Osteocyte (in vitro differentiated cells): ENCODE data around the gene IGSF3. TPM values are rescaled to one million over a fixed set of nuclear protein-coding genes. Genes with fewer than 3 reads are reported as not detected.
"Not testable (repeated sequence)": the region's sequence is repeated elsewhere in the genome, so short reads cannot be mapped to it uniquely, and the experiment has no call there.

Experiments used
- DNase-seq: peaks from one replicate; pipeline ENCODE4 v3.0.0; 2021; ENCODE audit warnings: mixed read lengths; ENCODE audit not compliant: unreplicated experiment; ENCODE audit errors: extremely low spot score
- H3K27ac Mint-ChIP-seq: one replicate; pipeline ENCODE4 v1.8.0; 2021; ENCODE audit warnings: mild to moderate bottlenecking, mixed read lengths; ENCODE audit not compliant: unreplicated experiment
- H3K27me3 Mint-ChIP-seq: one replicate; pipeline ENCODE4 v1.8.0; 2021; ENCODE audit warnings: mixed read lengths; ENCODE audit not compliant: unreplicated experiment
- H3K36me3 Mint-ChIP-seq: one replicate; pipeline ENCODE4 v1.8.0; 2021; ENCODE audit warnings: mixed read lengths; ENCODE audit not compliant: unreplicated experiment
- H3K4me1 Mint-ChIP-seq: one replicate; pipeline ENCODE4 v1.8.0; 2021; ENCODE audit warnings: mixed read lengths; ENCODE audit not compliant: unreplicated experiment
- H3K4me3 Mint-ChIP-seq: one replicate; pipeline ENCODE4 v1.8.0; 2021; ENCODE audit warnings: mild to moderate bottlenecking, moderate library complexity, mixed read lengths; ENCODE audit not compliant: unreplicated experiment
- H3K9me3 Mint-ChIP-seq: one replicate; pipeline ENCODE4 v1.8.0; 2021; ENCODE audit warnings: mixed read lengths; ENCODE audit not compliant: unreplicated experiment
- CTCF ChIP-seq: fragments of 200-600 bp; sonication (generic); IDR thresholded peaks from 2 replicates; pipeline ENCODE4 v1.5.0; 2021; ENCODE audit warnings: antibody characterized with exemption, mild to moderate bottlenecking, moderate library complexity
- total RNA-seq: library from RNA; stranded (reverse); gene quantifications from 2 replicates; pipeline ENCODE4 v1.2.1, GENCODE V29; 2021

Gene IGSF3
- total RNA-seq, 1 donor from 2014 or later = 43.2 TPM

- H3K4me1 Mint-ChIP-seq, DNase-seq, H3K9me3 Mint-ChIP-seq, H3K4me3 Mint-ChIP-seq, H3K36me3 Mint-ChIP-seq, H3K27ac Mint-ChIP-seq, H3K27me3 Mint-ChIP-seq: not testable (repeated sequence)
Observed at GRCh38 chr1:116619106-116619505, 48.4 kb downstream of the IGSF3 start.

- H3K4me3 Mint-ChIP-seq, H3K27me3 Mint-ChIP-seq, H3K9me3 Mint-ChIP-seq: not testable (repeated sequence)
Observed at GRCh38 chr1:116617808-116618207, 49.7 kb downstream of the IGSF3 start.

DNA sequence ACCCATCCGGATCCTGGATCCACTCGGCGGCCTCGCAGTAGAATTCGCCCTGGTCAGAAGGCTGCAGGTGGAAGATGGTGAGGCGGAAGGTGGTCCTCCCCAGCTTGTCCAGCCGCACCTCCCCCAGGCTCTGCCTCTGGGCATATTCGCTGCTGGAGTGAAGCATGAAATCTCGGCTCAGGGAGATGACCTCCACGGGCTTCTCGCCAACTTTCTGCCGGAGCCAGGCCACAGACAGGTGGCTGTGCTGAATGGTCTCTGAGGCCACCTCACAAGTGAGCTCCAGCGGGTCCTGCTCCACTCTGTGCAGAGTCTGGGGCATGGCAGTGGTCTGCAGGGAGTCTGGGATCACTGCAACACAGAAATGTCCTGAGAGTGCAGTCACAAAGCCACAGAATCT lies 53.7 kb downstream of the IGSF3 start:
- not testable (repeated sequence) for H3K27ac Mint-ChIP-seq, H3K4me3 Mint-ChIP-seq, H3K27me3 Mint-ChIP-seq, H3K9me3 Mint-ChIP-seq, H3K4me1 Mint-ChIP-seq, DNase-seq
- H3K36me3 Mint-ChIP-seq = peaks cover 14% of the 10 kb centered on the region

More at GRCh38 chr1:116617808-116618207, 49.7 kb downstream of the IGSF3 start:
- H3K4me1 Mint-ChIP-seq, H3K27ac Mint-ChIP-seq, DNase-seq, H3K36me3 Mint-ChIP-seq: not testable (repeated sequence)

DNA sequence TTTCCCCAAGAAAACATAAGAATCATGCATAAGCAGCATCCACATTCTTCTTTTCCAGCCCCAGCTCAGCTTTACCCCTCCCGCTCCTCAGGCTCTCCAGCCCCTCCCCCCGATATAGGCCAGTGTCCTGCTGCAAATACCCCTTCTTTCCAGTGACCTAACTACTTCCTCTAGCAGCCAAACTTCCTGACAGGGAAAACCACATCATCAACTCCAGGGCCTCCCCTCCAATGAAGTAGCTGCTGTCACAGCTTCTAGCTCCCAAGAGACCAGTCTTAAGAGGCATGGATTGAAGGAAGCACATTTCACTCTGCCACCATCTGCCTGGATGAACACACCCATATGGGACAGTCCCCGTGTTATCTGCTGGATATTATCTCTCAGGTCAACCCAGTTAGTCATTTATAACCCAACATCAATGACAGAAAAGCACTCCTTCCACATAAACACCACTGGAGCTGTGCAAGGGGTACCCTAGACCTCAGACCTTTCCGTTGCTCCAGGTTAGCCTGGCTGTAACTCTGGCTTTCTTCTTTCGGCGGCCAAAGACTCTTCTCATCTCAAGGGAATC lies 57.6 kb downstream of the IGSF3 start:
- not testable (repeated sequence) for H3K27ac Mint-ChIP-seq, H3K9me3 Mint-ChIP-seq, DNase-seq, H3K4me3 Mint-ChIP-seq, H3K27me3 Mint-ChIP-seq, H3K4me1 Mint-ChIP-seq
- H3K36me3 Mint-ChIP-seq = peaks cover 14% of the 10 kb centered on the region

GRCh38 chr1:116608841-116609240 lies 58.7 kb downstream of the IGSF3 start:
- peaks cover 14% of the 10 kb centered on the region for H3K36me3 Mint-ChIP-seq
- H3K4me3 Mint-ChIP-seq, H3K27me3 Mint-ChIP-seq, H3K27ac Mint-ChIP-seq, DNase-seq, H3K9me3 Mint-ChIP-seq, H3K4me1 Mint-ChIP-seq: not testable (repeated sequence)

- not testable (repeated sequence) for H3K27ac Mint-ChIP-seq, H3K4me3 Mint-ChIP-seq, H3K27me3 Mint-ChIP-seq, H3K4me1 Mint-ChIP-seq, H3K9me3 Mint-ChIP-seq, DNase-seq
- H3K36me3 Mint-ChIP-seq = peaks cover 11% of the 10 kb centered on the region
Observed at GRCh38 chr1:116608151-116608550, 59.4 kb downstream of the IGSF3 start.

- peaks cover 12% of the 10 kb centered on the region for H3K36me3 Mint-ChIP-seq
- not testable (repeated sequence) for H3K4me1 Mint-ChIP-seq, H3K27me3 Mint-ChIP-seq, H3K9me3 Mint-ChIP-seq, H3K27ac Mint-ChIP-seq, H3K4me3 Mint-ChIP-seq, DNase-seq
Observed at GRCh38 chr1:116607463-116607862, 60.1 kb downstream of the IGSF3 start.

DNA sequence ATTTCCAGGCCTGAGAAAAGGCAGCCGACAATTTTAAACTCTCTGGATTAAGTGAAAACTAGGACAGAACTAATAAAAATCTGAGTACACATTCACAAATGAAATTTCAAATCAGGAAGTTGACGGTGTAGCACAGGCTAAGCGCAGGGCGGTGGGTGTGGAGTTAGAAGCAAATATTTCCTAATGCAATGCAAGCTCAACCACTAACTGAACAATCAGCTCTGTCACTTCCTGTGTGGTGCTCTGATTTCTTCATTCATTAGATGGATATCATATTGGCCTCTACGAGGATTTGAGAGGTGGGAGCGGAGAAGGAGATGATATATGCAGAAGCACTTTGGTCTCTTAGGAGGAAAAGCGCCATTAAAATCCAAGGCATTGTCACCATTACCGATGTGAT lies 61.5 kb downstream of the IGSF3 start:
- not testable (repeated sequence) for DNase-seq, H3K9me3 Mint-ChIP-seq, H3K27me3 Mint-ChIP-seq, H3K4me1 Mint-ChIP-seq, H3K27ac Mint-ChIP-seq, H3K4me3 Mint-ChIP-seq
- peaks cover 10% of the 10 kb centered on the region for H3K36me3 Mint-ChIP-seq

DNA sequence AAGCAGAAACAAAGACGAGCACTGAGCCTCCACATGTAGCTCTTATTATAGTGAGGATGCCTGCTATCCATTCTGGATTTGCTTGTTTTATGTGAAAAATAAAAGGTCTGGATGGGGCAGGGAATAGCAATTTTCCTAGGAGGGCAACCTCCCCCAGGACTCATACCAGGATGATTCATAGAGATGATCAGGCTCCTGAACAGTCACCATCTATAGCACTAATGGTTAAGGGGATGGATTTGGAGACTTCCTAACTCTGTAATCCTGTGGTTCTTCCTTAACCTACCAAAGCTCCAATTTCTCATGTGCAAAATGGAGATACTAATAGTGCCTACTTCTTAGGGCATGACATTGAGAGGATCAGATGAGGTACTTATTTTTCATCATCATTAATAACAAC lies 62.2 kb downstream of the IGSF3 start:
- Mint-ChIP-seq H3K4me3 (no peak overlapping the region), H3K27ac (no peak overlapping the region), H3K9me3 (no peaks in the 10 kb centered on the region), H3K36me3 (peaks cover 10% of the 10 kb centered on the region), H3K4me1 (no peaks in the 10 kb centered on the region), H3K27me3 (no peaks in the 10 kb centered on the region)
- no peak for DNase-seq
- no peak for TF ChIP-seq CTCF

GRCh38 chr1:116604408-116604807 lies 63.1 kb downstream of the IGSF3 start:
- not testable (repeated sequence) for H3K4me1 Mint-ChIP-seq, H3K9me3 Mint-ChIP-seq, H3K27ac Mint-ChIP-seq, H3K4me3 Mint-ChIP-seq, H3K27me3 Mint-ChIP-seq, DNase-seq
- peaks cover 10% of the 10 kb centered on the region for H3K36me3 Mint-ChIP-seq

GRCh38 chr1:116603646-116604045 lies 63.9 kb downstream of the IGSF3 start:
- H3K36me3 Mint-ChIP-seq = peaks cover 10% of the 10 kb centered on the region
- not testable (repeated sequence) for H3K4me1 Mint-ChIP-seq, H3K4me3 Mint-ChIP-seq, H3K27me3 Mint-ChIP-seq, H3K27ac Mint-ChIP-seq, DNase-seq, H3K9me3 Mint-ChIP-seq

DNA sequence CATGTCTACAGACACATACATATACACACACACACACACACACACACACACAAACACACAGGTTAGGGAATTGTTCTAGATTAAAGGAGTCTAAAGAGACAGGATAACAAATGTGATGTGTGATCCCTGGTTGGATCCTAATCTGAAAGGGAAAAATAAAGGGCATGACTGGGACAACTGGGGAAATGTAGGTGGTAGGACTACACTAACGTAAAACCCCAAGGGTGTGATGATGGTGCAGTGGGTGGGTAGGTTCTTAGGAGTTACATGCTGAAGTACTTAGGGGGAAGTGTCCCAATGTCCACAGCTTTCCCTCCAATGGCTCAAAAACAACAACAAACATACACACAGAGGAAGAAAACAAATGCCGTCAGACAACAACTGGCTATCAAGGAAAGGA lies 68.2 kb downstream of the IGSF3 start:
- not testable (repeated sequence) for H3K4me3 Mint-ChIP-seq, H3K9me3 Mint-ChIP-seq, DNase-seq, H3K27me3 Mint-ChIP-seq, H3K4me1 Mint-ChIP-seq, H3K27ac Mint-ChIP-seq, H3K36me3 Mint-ChIP-seq
